WTC11 (cell line): ENCODE data around the gene NHSL1. TPM values are rescaled to one million over a fixed set of nuclear protein-coding genes. Genes with fewer than 3 reads are reported as not detected.

Experiments used
- ATAC-seq: fragments of 200-7000 bp; cut with Tn5 transposase; 2 replicates; pipeline ENCODE4 v1.10.0; 2021; ENCODE audit warnings: mild to moderate bottlenecking, moderate library complexity
- CTCF ChIA-PET: fragments of 300-600 bp; sonication (Branson Sonifier 250); formaldehyde crosslinking; loops from one replicate; lab custom pipeline; 2021; ENCODE audit warnings: antibody characterized with exemption; lab: Charles Lee
- POLR2A ChIA-PET: fragments of 350-600 bp; sonication (Branson Sonifier 250); formaldehyde crosslinking; loops from one replicate; lab custom pipeline; 2021; ENCODE audit warnings: antibody characterized with exemption; lab: Charles Lee
- DNase-seq: peaks from one replicate; pipeline ENCODE4 v3.0.0; 2021; ENCODE audit warnings: low spot score
- H3K27ac Mint-ChIP-seq: 2 replicates; pipeline ENCODE4 v1.8.0; 2021; ENCODE audit warnings: mixed read lengths
- H3K27me3 Mint-ChIP-seq: 2 replicates; pipeline ENCODE4 v1.8.0; 2021; ENCODE audit warnings: low read depth, mild to moderate bottlenecking, moderate library complexity, mixed read lengths
- H3K36me3 Mint-ChIP-seq: 2 replicates; pipeline ENCODE4 v1.8.0; 2021; ENCODE audit warnings: mixed read lengths
- H3K4me1 Mint-ChIP-seq: 2 replicates; pipeline ENCODE4 v1.8.0; 2022; ENCODE audit warnings: mixed read lengths
- H3K4me3 Mint-ChIP-seq: 2 replicates; pipeline ENCODE4 v1.8.0; 2021; ENCODE audit warnings: mild to moderate bottlenecking, moderate library complexity, mixed read lengths
- H3K9me3 Mint-ChIP-seq: 2 replicates; pipeline ENCODE4 v1.8.0; 2021; ENCODE audit warnings: mixed read lengths
- ARID4B ChIP-seq: sonication (generic); formaldehyde crosslinking; IDR thresholded peaks from 2 replicates; pipeline ENCODE4 v1.8.0; 2023; ENCODE audit warnings: missing genetic modification reagents, mild to moderate bottlenecking, borderline replicate concordance
- ATF6 ChIP-seq: sonication (generic); formaldehyde crosslinking; IDR thresholded peaks from 2 replicates; pipeline ENCODE4 v1.8.1; 2023; ENCODE audit warnings: mild to moderate bottlenecking, missing genetic modification reagents
- CBFB ChIP-seq: sonication (generic); formaldehyde crosslinking; IDR thresholded peaks from 2 replicates; pipeline ENCODE4 v1.8.1; 2022; ENCODE audit warnings: mild to moderate bottlenecking, low read depth, missing genetic modification reagents
- CTCF ChIP-seq: fragments of 200-600 bp; IDR thresholded peaks from 2 replicates; pipeline ENCODE4 v1.8.0; 2022; ENCODE audit warnings: antibody characterized with exemption
- FOXJ3 ChIP-seq: sonication (generic); formaldehyde crosslinking; IDR thresholded peaks from 2 replicates; pipeline ENCODE4 v1.9.0; 2021; ENCODE audit warnings: missing genetic modification reagents, mild to moderate bottlenecking, borderline replicate concordance
- GABPB1 ChIP-seq: sonication (generic); formaldehyde crosslinking; IDR thresholded peaks from 2 replicates; pipeline ENCODE4 v1.8.1; 2023; ENCODE audit warnings: mild to moderate bottlenecking, missing genetic modification reagents
- HMGXB4 ChIP-seq: sonication (generic); formaldehyde crosslinking; IDR thresholded peaks from 2 replicates; pipeline ENCODE4 v1.8.1; 2023; ENCODE audit warnings: mild to moderate bottlenecking, moderate library complexity, missing genetic modification reagents
- JAZF1 ChIP-seq: fragments of 250-450 bp; sonication (Bioruptor Pico); IDR thresholded peaks from 2 replicates; pipeline ENCODE4 v1.9.0; 2021; ENCODE audit warnings: moderate library complexity, mild to moderate bottlenecking, inconsistent platforms
- JUN ChIP-seq: sonication (generic); formaldehyde crosslinking; IDR thresholded peaks from 2 replicates; pipeline ENCODE4 v1.8.0; 2023; ENCODE audit warnings: mild to moderate bottlenecking, missing genetic modification reagents
- MAX ChIP-seq: sonication (generic); formaldehyde crosslinking; IDR thresholded peaks from 2 replicates; pipeline ENCODE4 v1.8.0; 2022; ENCODE audit warnings: mild to moderate bottlenecking, missing genetic modification reagents
- MYBL2 ChIP-seq: sonication (generic); formaldehyde crosslinking; IDR thresholded peaks from 2 replicates; pipeline ENCODE4 v1.8.1; 2023; ENCODE audit warnings: mild to moderate bottlenecking, moderate library complexity, missing genetic modification reagents
- NFATC4 ChIP-seq: fragments of 250-450 bp; sonication (Bioruptor Pico); IDR thresholded peaks from 2 replicates; pipeline ENCODE4 v1.9.0; 2021; ENCODE audit warnings: mild to moderate bottlenecking
- OVOL2 ChIP-seq: fragments of 250-450 bp; sonication (Bioruptor Pico); IDR thresholded peaks from 2 replicates; pipeline ENCODE4 v1.9.0; 2021; ENCODE audit warnings: mild to moderate bottlenecking, borderline replicate concordance
- PREB ChIP-seq: sonication (generic); formaldehyde crosslinking; IDR thresholded peaks from 2 replicates; pipeline ENCODE4 v1.8.1; 2022; ENCODE audit warnings: mild to moderate bottlenecking, missing genetic modification reagents, moderate library complexity, borderline replicate concordance
- SOX15 ChIP-seq: fragments of 250-450 bp; sonication (Bioruptor Pico); IDR thresholded peaks from 2 replicates; pipeline ENCODE4 v1.9.0; 2021; ENCODE audit warnings: mild to moderate bottlenecking
- USF1 ChIP-seq: sonication (generic); formaldehyde crosslinking; IDR thresholded peaks from 2 replicates; pipeline ENCODE4 v1.8.0; 2022; ENCODE audit warnings: mild to moderate bottlenecking, missing genetic modification reagents
- ZMAT4 ChIP-seq: fragments of 250-450 bp; sonication (Bioruptor Pico); IDR thresholded peaks from 2 replicates; pipeline ENCODE4 v1.9.0; 2021; ENCODE audit warnings: mild to moderate bottlenecking
- ZNF138 ChIP-seq: sonication (generic); formaldehyde crosslinking; conservative IDR thresholded peaks from 2 replicates; pipeline ENCODE4 v1.8.1; 2022; ENCODE audit warnings: mild to moderate bottlenecking, moderate library complexity, missing genetic modification reagents
- ZNF416 ChIP-seq: fragments of 250-450 bp; sonication (Bioruptor Pico); IDR thresholded peaks from 2 replicates; pipeline ENCODE4 v1.9.0; 2021; ENCODE audit warnings: mild to moderate bottlenecking, inconsistent platforms
- ZNF423 ChIP-seq: fragments of 250-450 bp; sonication (Bioruptor Pico); IDR thresholded peaks from 2 replicates; pipeline ENCODE4 v2.1.2; 2022; ENCODE audit warnings: mild to moderate bottlenecking, moderate library complexity
- ZNF512 ChIP-seq: sonication (generic); formaldehyde crosslinking; IDR thresholded peaks from 2 replicates; pipeline ENCODE4 v1.8.1; 2022; ENCODE audit warnings: missing genetic modification reagents, borderline replicate concordance
- total RNA-seq: library from RNA; stranded (reverse); gene quantifications from 3 replicates; pipeline ENCODE4 v1.2.3, GENCODE V29; 2021

The NHSL1 gene
- total RNA-seq, 1 experiment from 2014 or later, result 31.1 TPM

- TF ChIP-seq ZMAT4 (CRISPR knock-in tag) (no peak), ARID4B (CRISPR knock-in tag) (no peak), SOX15 (no peak), ATF6 (CRISPR knock-in tag) (no peak), ZNF423 (CRISPR knock-in tag) (no peak), USF1 (no peak)
These were observed 9.4 kb downstream of the NHSL1 start (continued) for GRCh38 chr6:138489846-138490245.

- no peak for ATAC-seq
- Mint-ChIP-seq H3K27ac (peak overlapping the region; percentile 95), H3K36me3 (no peaks in the 10 kb centered on the region), H3K27me3 (no peaks in the 10 kb centered on the region), H3K4me1 (peaks cover 74% of the 10 kb centered on the region), H3K4me3 (no peak overlapping the region), H3K9me3 (no peaks in the 10 kb centered on the region)
- ChIA-PET POLR2A (no interaction called here), CTCF (interaction anchor here (0.9 to 2.2 kb wide), 4 partner anchors 13 to 58 kb away, joined by 3 to 6 read pairs (median 4); partner anchors contain the start of gene NHSL1)
- no peak for DNase-seq
- TF ChIP-seq MAX (no peak), FOXJ3 (CRISPR knock-in tag) (no peak), MYBL2 (CRISPR knock-in tag) (no peak), JUN (CRISPR knock-in tag) (no peak), HMGXB4 (CRISPR knock-in tag) (no peak), PREB (CRISPR knock-in tag) (no peak), GABPB1 (CRISPR knock-in tag) (no peak), ZNF138 (CRISPR knock-in tag) (no peak), ZNF416 (no peak), OVOL2 (CRISPR knock-in tag) (no peak), JAZF1 (no peak), CTCF (no peak), NFATC4 (no peak), CBFB (CRISPR knock-in tag) (no peak), ZNF512 (no peak)
These were observed 12.1 kb downstream of the NHSL1 start for GRCh38 chr6:138487102-138487604.
